Endothelial cell of umbilical vein (primary cell): ENCODE measurements around the gene PARP8. TPM values are rescaled to one million over a fixed set of nuclear protein-coding genes. Genes with fewer than 3 reads are reported as not detected.

Source experiments
- BruUV-seq: library from RNA; stranded (reverse); fragments of 400-500 nt; replicated peaks from 2 replicates; lab custom pipeline; 2021; lab: Mats Ljungman, UMichigan
- CTCF ChIA-PET: fragments of 300-600, 350-600 bp; sonication (Branson Sonifier 250); formaldehyde crosslinking; loops from one replicate; lab custom pipeline; 2021; ENCODE audit warnings: antibody characterized with exemption, inconsistent platforms; lab: Charles Lee
- POLR2A ChIA-PET: fragments of 300-600, 350-600 bp; sonication (Branson Sonifier 250); formaldehyde crosslinking; loops from one replicate; lab custom pipeline; 2021; ENCODE audit warnings: antibody characterized with exemption, inconsistent platforms; lab: Charles Lee
- DNase-seq: peaks from one replicate; pipeline ENCODE4 v3.0.0-alpha.2; 2011; ENCODE audit warnings: low read depth, low spot score
- FAIRE-seq: peaks from 2 replicates; lab custom pipeline; 2011; peaks lifted over from hg19 to GRCh38; lab: Jason Lieb, UNC
- H2AFZ ChIP-seq: 2 replicates; pipeline ENCODE4 v1.6.0; 2012; ENCODE audit warnings: low read depth, low read length, control low read depth, inconsistent platforms
- H3K27ac ChIP-seq: 2 replicates; pipeline ENCODE4 v1.5.1; 2011; ENCODE audit warnings: low read depth, mild to moderate bottlenecking, control low read depth, low read length, moderate library complexity; ENCODE audit not compliant: insufficient read depth
- H3K27me3 ChIP-seq, 2 experiments: 2 replicates each; pipeline versions ENCODE4 v1.6.0 to v1.6.1; 2011; ENCODE audit warnings: low read length in 2 of 2, mixed read lengths in 1 of 2; ENCODE audit not compliant: control insufficient read depth in 2 of 2, insufficient read depth in 2 of 2
- H3K36me3 ChIP-seq, 2 experiments: 2 replicates in 1 of 2; 3 replicates in 1 of 2; pipeline ENCODE4 v1.5.1; 2011; ENCODE audit warnings: low read length in 2 of 2, mild to moderate bottlenecking in 1 of 2, moderate library complexity in 1 of 2; ENCODE audit not compliant: control insufficient read depth in 2 of 2, insufficient read depth in 2 of 2; ENCODE audit errors: extremely low read depth in 1 of 2
- H3K4me1 ChIP-seq: 3 replicates; pipeline ENCODE4 v1.5.1; 2011; ENCODE audit warnings: mild to moderate bottlenecking, low read length; ENCODE audit not compliant: control insufficient read depth, insufficient read depth; ENCODE audit errors: extremely low read depth
- H3K4me2 ChIP-seq: 2 replicates; pipeline ENCODE4 v1.6.1; 2011; ENCODE audit warnings: low read length, control low read depth, mixed read lengths; ENCODE audit not compliant: insufficient read depth
- H3K4me3 ChIP-seq, 3 experiments: fragments of 200-600 bp in 1 of 3; sonication (generic), shearing (Covaris generic) in 1 of 3; replicated peaks in 1 of 3; 2 replicates each; pipeline ENCODE4 v1.5.1; 2011 to 2016; ENCODE audit warnings: control low read depth in 3 of 3, low read length in 3 of 3, mild to moderate bottlenecking in 2 of 3, inconsistent platforms in 1 of 3, low read depth in 1 of 3, moderate library complexity in 1 of 3; ENCODE audit not compliant: insufficient read depth in 1 of 3
- H3K79me2 ChIP-seq: 2 replicates; pipeline ENCODE4 v1.6.0; 2012; ENCODE audit warnings: low read length, inconsistent platforms; ENCODE audit not compliant: control insufficient read depth, insufficient read depth
- H3K9ac ChIP-seq: replicated peaks from 2 replicates; pipeline ENCODE3; 2011; ENCODE audit warnings: low read length, control low read depth; ENCODE audit not compliant: insufficient read depth; ENCODE audit errors: extremely low read depth
- H3K9me1 ChIP-seq: replicated peaks from 3 replicates; pipeline ENCODE4 v1.6.0; 2011; ENCODE audit warnings: mild to moderate bottlenecking, low read length; ENCODE audit not compliant: control insufficient read depth, insufficient read depth; ENCODE audit errors: extremely low read depth
- H3K9me3 ChIP-seq: replicated peaks from 2 replicates; pipeline ENCODE4 v1.5.1; 2012; ENCODE audit warnings: low read length, inconsistent platforms; ENCODE audit not compliant: control insufficient read depth, insufficient read depth
- H4K20me1 ChIP-seq: replicated peaks from 2 replicates; pipeline ENCODE3; 2011; ENCODE audit warnings: mild to moderate bottlenecking, low read length; ENCODE audit not compliant: control insufficient read depth, insufficient read depth; ENCODE audit errors: extremely low read depth
- CTCF ChIP-seq, 2 donors: IDR thresholded peaks; 1 replicate in 1 of 2; 2 replicates in 1 of 2; pipeline ENCODE4 v1.5.1; 2011; ENCODE audit warnings: low read length in 2 of 2, mild to moderate bottlenecking in 2 of 2, moderate library complexity in 2 of 2, control low read depth in 1 of 2, inconsistent platforms in 1 of 2, low read depth in 1 of 2; ENCODE audit not compliant: insufficient read depth in 1 of 2; ENCODE audit errors: extremely low read depth in 1 of 2
- EZH2 ChIP-seq: IDR thresholded peaks from 2 replicates; pipeline ENCODE4 v1.6.1; 2012; ENCODE audit warnings: borderline replicate concordance, low read depth, mild to moderate bottlenecking, moderate library complexity, low read length, inconsistent platforms; ENCODE audit not compliant: severe bottlenecking
- GATA2 ChIP-seq: IDR thresholded peaks from 2 replicates; pipeline ENCODE4 v1.7.0; 2011; ENCODE audit warnings: low read depth, mild to moderate bottlenecking, moderate library complexity, mixed read lengths, low read length; ENCODE audit not compliant: insufficient read length, insufficient read depth
- JUN ChIP-seq: IDR thresholded peaks from 2 replicates; pipeline ENCODE4 v1.6.1; 2011; ENCODE audit warnings: borderline replicate concordance, low read depth; ENCODE audit not compliant: insufficient read length, insufficient read depth
- MAX ChIP-seq: IDR thresholded peaks from 2 replicates; pipeline ENCODE4 v1.6.1; 2011; ENCODE audit not compliant: insufficient read depth, insufficient read length
- MYC ChIP-seq: IDR thresholded peaks from one replicate; pipeline ENCODE4 v1.6.1; 2011; ENCODE audit warnings: mild to moderate bottlenecking, low read depth, low read length
- POLR2A ChIP-seq: IDR thresholded peaks from 2 replicates; pipeline ENCODE4 v1.6.1; 2012; ENCODE audit warnings: low read depth, mild to moderate bottlenecking, control low read depth, low read length
- POLR2AphosphoS5 ChIP-seq: IDR thresholded peaks from 2 replicates; pipeline ENCODE4 v1.6.1; 2012; ENCODE audit warnings: low read depth, mild to moderate bottlenecking, control low read depth, low read length, moderate library complexity; ENCODE audit not compliant: insufficient read depth
- dilution Hi-C: fragments of 300-500 bp; cut with MboI; formaldehyde crosslinking; loops from one replicate; pipeline ENCODE4 v1.15.0; 2019; ENCODE audit warnings: low sequenced_read_pairs; ENCODE audit not compliant: extremely low pct_ligation_motif_present
- intact Hi-C: fragments of 100-400 bp; cut with micrococcal nuclease; formaldehyde crosslinking; loops from one replicate; pipeline ENCODE4 v1.10.0; 2022
- polyA plus RNA-seq, 4 experiments: library from polyadenylated mRNA; depleted of rRNA in 3 of 4; stranded (reverse) in 3 of 4; unstranded in 1 of 4; fragments of >200 nt; gene quantifications; 2 replicates each; pipeline versions ENCODE4 v1.2.1 to v1.2.3, GENCODE V29; 2011 to 2012; ENCODE audit warnings: missing spikeins in 1 of 4
- total RNA-seq: library from RNA; stranded (reverse); gene quantifications from 2 replicates; pipeline ENCODE4 v1.2.3, GENCODE V29; 2021

The PARP8 gene
- total and polyA plus RNA-seq, 2 donors (not counting 3 experiments of a cell fraction or from before 2014, with no cell fraction given), result 0.03 to 0.60 TPM

GRCh38 chr5:50813691-50814090, 147.3 kb downstream of the PARP8 start:
- BruUV-seq, result no TSS peak
- Histone ChIP-seq H2AFZ (no peak overlapping the region), H3K4me2 (no peak overlapping the region), H4K20me1 (no peaks in the 10 kb centered on the region), H3K9me3 (no peaks in the 10 kb centered on the region), H3K79me2 (no peaks in the 10 kb centered on the region), H3K27me3 (no peaks in the 10 kb centered on the region), H3K9me1 (no peaks in the 10 kb centered on the region), H3K4me1 (no peaks in the 10 kb centered on the region), H3K9ac (no peak overlapping the region), H3K4me3 (no peak overlapping the region), H3K36me3 (no peaks in the 10 kb centered on the region), H3K27ac (no peak overlapping the region)
- POLR2A ChIA-PET, result no interaction called here
- CTCF ChIA-PET, result no interaction called here
- TF ChIP-seq POLR2A (no peak), MAX (no peak), MYC (no peak), EZH2 (no peak), GATA2 (no peak), CTCF (IDR thresholded peaks at IDR 0.05; ENCODE audit: extremely low read depth in 1 of 2, insufficient read depth in 1 of 2, low read depth in 1 of 2, low read length in 2 of 2) (no peak), POLR2AphosphoS5 (no peak), JUN (no peak)
- DNase-seq (no peak), FAIRE-seq (no peak)
- intact Hi-C loops (no loop called here), dilution Hi-C loops (no loop called here)
